ENCODE results near the gene CEP164. TPM values are rescaled to one million over a fixed set of nuclear protein-coding genes. Genes with fewer than 3 reads are reported as not detected.
"Not testable (repeated sequence)": the region's sequence is repeated elsewhere in the genome, so short reads cannot be mapped to it uniquely, and the experiment has no call there.

The CEP164 gene
- total RNA-seq, 1 experiment from 2014 or later = 37.5 TPM

- DNase-seq (ENCODE audit: low read depth) = no peak
These were observed 23.9 kb upstream of the CEP164 start for GRCh38 chr11:117303646-117304315.

GRCh38 chr11:117305145-117305544, 22.5 kb upstream of the CEP164 start:
- DNase-seq (ENCODE audit: low read depth) = no peak

- no peak for DNase-seq (ENCODE audit: low read depth)
These were observed 18.3 kb upstream of the CEP164 start for GRCh38 chr11:117309310-117309709.

- no peak for DNase-seq (ENCODE audit: low read depth)
These were observed 14.6 kb upstream of the CEP164 start for GRCh38 chr11:117313091-117313490.

- no peak for DNase-seq (ENCODE audit: low read depth)
These were observed 13.6 kb upstream of the CEP164 start for GRCh38 chr11:117313828-117314768.

- peak; percentile 5 for DNase-seq (ENCODE audit: low read depth)
These were observed 12.8 kb upstream of the CEP164 start for GRCh38 chr11:117314840-117315239.

GRCh38 chr11:117315285-117316196, 12.1 kb upstream of the CEP164 start:
- peak; percentile 6 for DNase-seq (ENCODE audit: low read depth)

GRCh38 chr11:117316197-117316961, 11.3 kb upstream of the CEP164 start, which contains the start of gene BACE1:
Gene BACE1 (minus strand): TSS chr11:117316256. CDS start chr11:117315795, 461 bp downstream.
- peak; percentile 87 for DNase-seq (ENCODE audit: low read depth)

- no peak for DNase-seq (ENCODE audit: low read depth)
These were observed 8.9 kb upstream of the CEP164 start for GRCh38 chr11:117318738-117319137.

- DNase-seq (ENCODE audit: low read depth) = peak; percentile 65
These were observed 8.3 kb upstream of the CEP164 start for GRCh38 chr11:117319214-117319840.

GRCh38 chr11:117327255-117327566, 443 bp upstream of the CEP164 start:
- not testable (repeated sequence) for DNase-seq (ENCODE audit: low read depth)

GRCh38 chr11:117328375-117329010, 839 bp downstream of the CEP164 start:
- DNase-seq (ENCODE audit: low read depth) = peak; percentile 21

- DNase-seq (ENCODE audit: low read depth) = no peak
These were observed 5.2 kb downstream of the CEP164 start for GRCh38 chr11:117332843-117333242.

- DNase-seq (ENCODE audit: low read depth) = no peak
These were observed 6.3 kb downstream of the CEP164 start for GRCh38 chr11:117333917-117334316.

- no peak for DNase-seq (ENCODE audit: low read depth)
These were observed 7.2 kb downstream of the CEP164 start for GRCh38 chr11:117334896-117335295.

- no peak for DNase-seq (ENCODE audit: low read depth)
These were observed 7.7 kb downstream of the CEP164 start for GRCh38 chr11:117335399-117335798.

- no peak for DNase-seq (ENCODE audit: low read depth)
These were observed 9.4 kb downstream of the CEP164 start for GRCh38 chr11:117337076-117337475.

GRCh38 chr11:117345039-117345438, 17.4 kb downstream of the CEP164 start:
- DNase-seq (ENCODE audit: low read depth) = peak; percentile 25

GRCh38 chr11:117354550-117354949, 26.9 kb downstream of the CEP164 start:
- DNase-seq (ENCODE audit: low read depth) = no peak

All from LHCN-M2 (cell line).